ENCODE data around the gene GHSR.

GHSR gene

DNA sequence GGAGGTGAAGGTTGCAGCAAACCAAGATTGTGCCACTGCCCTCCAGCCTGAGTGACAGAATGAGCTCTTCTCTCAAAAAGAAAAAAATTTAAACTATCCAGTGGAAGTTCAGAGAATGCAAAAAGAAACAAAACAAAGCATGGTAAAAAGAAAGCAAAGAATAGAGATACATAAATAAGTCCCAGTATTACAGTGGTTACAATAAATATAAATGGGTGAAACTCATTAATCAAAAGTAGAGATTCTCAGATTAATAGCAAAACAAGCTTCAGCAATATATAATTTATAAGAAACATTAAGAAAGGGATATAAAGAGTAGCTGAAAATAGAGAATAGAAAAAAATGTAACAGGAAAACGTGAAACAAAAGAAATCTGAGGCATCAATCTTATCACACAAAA, 23.6 kb upstream of the GHSR start:
- Histone ChIP-seq H3K36me3 (no peaks in the 10 kb centered on the region), H3K4me1 (ENCODE audit: control insufficient read depth in 1 of 2, insufficient read depth in 1 of 2, low read depth in 1 of 2, low read length in 1 of 2) (peaks cover 0 to under 1% of the 10 kb centered on the region in 2 experiments), H3K4me3 (ENCODE audit: low read depth in 1 of 2, low read length in 1 of 2) (no peak overlapping the region), H3K9me3 (no peaks in the 10 kb centered on the region), H3K27ac (no peak overlapping the region), H3K27me3 (peaks cover 12% of the 10 kb centered on the region)
- TF ChIP-seq, protein P1, sequence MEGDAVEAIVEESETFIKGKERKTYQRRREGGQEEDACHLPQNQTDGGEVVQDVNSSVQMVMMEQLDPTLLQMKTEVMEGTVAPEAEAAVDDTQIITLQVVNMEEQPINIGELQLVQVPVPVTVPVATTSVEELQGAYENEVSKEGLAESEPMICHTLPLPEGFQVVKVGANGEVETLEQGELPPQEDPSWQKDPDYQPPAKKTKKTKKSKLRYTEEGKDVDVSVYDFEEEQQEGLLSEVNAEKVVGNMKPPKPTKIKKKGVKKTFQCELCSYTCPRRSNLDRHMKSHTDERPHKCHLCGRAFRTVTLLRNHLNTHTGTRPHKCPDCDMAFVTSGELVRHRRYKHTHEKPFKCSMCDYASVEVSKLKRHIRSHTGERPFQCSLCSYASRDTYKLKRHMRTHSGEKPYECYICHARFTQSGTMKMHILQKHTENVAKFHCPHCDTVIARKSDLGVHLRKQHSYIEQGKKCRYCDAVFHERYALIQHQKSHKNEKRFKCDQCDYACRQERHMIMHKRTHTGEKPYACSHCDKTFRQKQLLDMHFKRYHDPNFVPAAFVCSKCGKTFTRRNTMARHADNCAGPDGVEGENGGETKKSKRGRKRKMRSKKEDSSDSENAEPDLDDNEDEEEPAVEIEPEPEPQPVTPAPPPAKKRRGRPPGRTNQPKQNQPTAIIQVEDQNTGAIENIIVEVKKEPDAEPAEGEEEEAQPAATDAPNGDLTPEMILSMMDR (IDR thresholded peaks at IDR 0.05): no peak

DNA sequence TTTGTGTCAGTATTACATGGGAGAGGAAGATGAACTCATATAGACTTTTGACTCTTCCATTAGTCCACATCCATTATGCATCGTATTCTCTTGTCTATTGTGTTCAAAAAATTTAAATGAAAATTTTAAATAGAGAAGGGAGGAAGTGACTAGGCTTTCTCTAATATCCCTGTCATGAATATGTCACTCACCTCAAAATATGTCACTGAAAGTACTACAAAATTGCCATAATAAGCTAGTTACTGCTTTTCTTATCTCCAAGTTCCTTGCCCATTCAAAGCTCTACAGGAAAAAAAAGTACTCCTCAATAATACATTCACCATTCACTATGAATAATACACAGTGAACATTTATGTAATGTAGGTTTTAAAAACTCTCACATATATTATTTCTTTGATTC, 22.3 kb upstream of the GHSR start:
- no peaks in the 10 kb centered on the region for H3K9me3 ChIP-seq
- H3K4me3 ChIP-seq (ENCODE audit: low read depth in 1 of 2, low read length in 1 of 2): no peak overlapping the region
- peaks cover 15% of the 10 kb centered on the region for H3K27me3 ChIP-seq
- TF ChIP-seq, protein P1 (IDR thresholded peaks at IDR 0.05): no peak
- no peaks in the 10 kb centered on the region for H3K4me1 ChIP-seq (ENCODE audit: control insufficient read depth in 1 of 2, insufficient read depth in 1 of 2, low read depth in 1 of 2, low read length in 1 of 2)
- no peaks in the 10 kb centered on the region for H3K36me3 ChIP-seq
- H3K27ac ChIP-seq: no peak overlapping the region

DNA sequence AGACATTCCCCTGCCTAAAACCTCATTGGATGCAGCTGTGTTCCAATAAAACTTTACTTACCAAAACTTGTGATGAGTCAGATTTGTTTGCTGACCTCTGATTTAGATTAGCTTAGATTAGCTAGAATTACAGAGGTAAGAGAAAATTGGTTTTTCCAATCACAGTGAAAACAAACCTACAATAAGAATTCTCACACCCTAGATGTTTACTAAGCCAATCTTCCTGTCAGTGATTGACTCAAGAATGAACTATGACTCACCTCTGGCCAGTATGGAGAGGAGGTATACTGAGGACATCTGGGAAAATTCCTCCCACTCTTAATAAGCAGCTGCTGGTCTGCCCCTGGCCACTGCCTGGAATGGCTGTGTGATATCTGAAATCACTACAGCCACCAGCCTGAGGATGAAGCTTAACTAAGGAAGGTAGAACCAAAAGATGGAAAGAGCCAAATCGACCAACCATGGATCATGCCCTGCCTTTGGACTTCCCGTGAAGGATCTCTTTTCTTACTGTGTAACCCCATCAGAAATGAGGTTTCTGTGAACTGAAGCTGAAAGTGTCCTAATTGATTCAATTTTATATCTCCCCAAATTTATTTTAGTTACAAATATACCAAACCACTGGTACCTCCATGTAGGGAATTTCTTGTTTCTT, 19.0 kb upstream of the GHSR start:
- peaks cover 15% of the 10 kb centered on the region for H3K27me3 ChIP-seq
- no peaks in the 10 kb centered on the region for H3K9me3 ChIP-seq
- H3K4me3 ChIP-seq (ENCODE audit: low read depth in 1 of 2, low read length in 1 of 2): no peak overlapping the region
- no peaks in the 10 kb centered on the region for H3K36me3 ChIP-seq
- H3K4me1 ChIP-seq (ENCODE audit: control insufficient read depth in 1 of 2, insufficient read depth in 1 of 2, low read depth in 1 of 2, low read length in 1 of 2): no peaks in the 10 kb centered on the region
- TF ChIP-seq, protein P1 (IDR thresholded peaks at IDR 0.05): no peak
- no peak overlapping the region for H3K27ac ChIP-seq

DNA sequence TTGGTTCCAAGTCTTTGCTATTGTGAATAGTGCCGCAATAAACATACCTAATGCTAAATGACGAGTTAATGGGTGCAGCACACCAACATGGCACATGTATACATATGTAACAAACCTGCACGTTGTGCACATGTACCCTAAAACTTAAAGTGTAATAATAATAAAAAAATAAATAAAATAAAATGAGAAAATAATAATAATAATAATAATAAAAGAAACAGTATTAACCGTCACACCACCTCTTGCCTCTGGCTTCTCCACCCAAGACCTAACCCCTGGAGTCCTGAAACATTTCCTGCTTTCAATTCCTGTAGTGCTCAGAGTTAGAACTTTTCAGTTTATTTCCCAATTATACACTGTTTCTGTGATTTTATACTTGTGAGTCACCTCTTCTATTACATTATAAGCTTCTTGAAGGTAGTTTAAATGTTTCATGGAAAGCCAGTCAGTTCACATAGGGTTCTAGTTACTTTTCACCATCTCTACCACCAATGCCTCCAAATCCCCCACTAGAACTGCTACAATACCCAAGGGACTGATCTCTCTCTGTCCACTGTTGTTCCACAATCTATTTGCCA, 18.4 kb upstream of the GHSR start:
- TF ChIP-seq, protein P1 (IDR thresholded peaks at IDR 0.05): no peak
- Histone ChIP-seq H3K9me3 (no peaks in the 10 kb centered on the region), H3K4me1 (ENCODE audit: control insufficient read depth in 1 of 2, insufficient read depth in 1 of 2, low read depth in 1 of 2, low read length in 1 of 2) (no peaks in the 10 kb centered on the region), H3K27me3 (peaks cover 15% of the 10 kb centered on the region), H3K27ac (no peak overlapping the region), H3K36me3 (no peaks in the 10 kb centered on the region), H3K4me3 (ENCODE audit: low read depth in 1 of 2, low read length in 1 of 2) (no peak overlapping the region)

DNA sequence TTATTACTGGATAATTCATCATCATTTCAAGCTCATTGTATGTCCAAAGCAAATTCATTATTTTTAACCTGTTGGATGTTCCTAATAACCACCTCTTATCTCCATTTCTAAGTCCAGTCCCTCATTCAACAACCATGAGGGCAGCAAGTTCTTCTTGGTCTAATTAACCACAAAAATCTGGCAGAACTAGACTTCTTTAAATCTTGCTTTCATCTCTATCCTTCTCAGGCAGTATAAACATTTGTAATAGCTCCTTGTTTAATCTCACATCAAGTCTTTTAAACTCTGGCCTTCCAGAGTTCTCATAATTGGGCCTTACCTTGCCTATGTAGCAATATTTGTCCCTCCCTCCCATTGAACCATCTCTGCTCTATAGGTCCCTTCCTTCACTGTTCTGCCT, 17.0 kb upstream of the GHSR start:
- H3K9me3 ChIP-seq: no peaks in the 10 kb centered on the region
- no peak overlapping the region for H3K27ac ChIP-seq
- H3K4me1 ChIP-seq (ENCODE audit: control insufficient read depth in 1 of 2, insufficient read depth in 1 of 2, low read depth in 1 of 2, low read length in 1 of 2): no peaks in the 10 kb centered on the region
- TF ChIP-seq, protein P1 (IDR thresholded peaks at IDR 0.05): no peak
- H3K27me3 ChIP-seq: peaks cover 15% of the 10 kb centered on the region
- no peaks in the 10 kb centered on the region for H3K36me3 ChIP-seq
- H3K4me3 ChIP-seq (ENCODE audit: low read depth in 1 of 2, low read length in 1 of 2): no peak overlapping the region
